NCI-H146 treated with DMSO at 0.1 percent for 48 hours (cell line): ENCODE measurements around the gene RBM33.
"Not testable (repeated sequence)": the region's sequence is repeated elsewhere in the genome, so short reads cannot be mapped to it uniquely, and the experiment has no call there.

Experiments
- DNase-seq: peaks from one replicate; lab custom pipeline; 2025; ENCODE audit not compliant: unreplicated experiment; lab: John Stamatoyannopoulos, UW

The RBM33 gene

DNA sequence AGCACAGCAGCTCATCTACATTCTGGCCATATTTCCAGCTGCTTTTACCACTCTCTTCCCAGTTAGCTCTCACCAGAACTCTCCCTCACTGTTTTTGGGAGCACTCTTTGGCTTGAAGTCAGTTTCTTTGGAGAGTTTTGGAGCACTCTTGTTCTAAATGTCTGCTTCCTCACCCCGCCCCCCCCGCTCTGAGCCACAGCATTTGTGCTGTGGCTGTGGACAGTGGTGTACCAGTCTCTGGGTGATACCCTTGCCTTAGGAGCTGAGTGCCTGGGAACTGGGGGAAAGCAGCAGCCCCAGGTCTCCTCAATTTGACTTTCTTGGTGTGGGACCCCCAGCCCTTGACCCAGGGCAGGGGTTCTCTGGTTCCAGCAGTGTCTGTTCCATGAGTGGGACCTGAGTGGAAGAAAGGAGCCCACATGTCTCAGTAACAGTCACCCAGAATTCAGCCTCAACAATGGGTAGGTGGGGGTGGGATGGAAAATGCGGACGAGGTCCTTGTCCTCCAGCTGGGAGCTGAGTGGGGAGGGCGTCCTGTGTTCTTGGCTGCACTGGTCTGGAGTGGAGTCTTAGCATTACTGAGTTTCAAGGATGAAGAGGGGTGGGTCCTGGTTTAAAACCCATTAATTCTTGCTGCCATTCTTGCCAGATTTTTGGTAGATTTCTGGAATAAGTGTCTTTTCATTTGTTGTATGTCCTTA, 18.0 kb downstream of the RBM33 start:
- no peak for DNase-seq

DNA sequence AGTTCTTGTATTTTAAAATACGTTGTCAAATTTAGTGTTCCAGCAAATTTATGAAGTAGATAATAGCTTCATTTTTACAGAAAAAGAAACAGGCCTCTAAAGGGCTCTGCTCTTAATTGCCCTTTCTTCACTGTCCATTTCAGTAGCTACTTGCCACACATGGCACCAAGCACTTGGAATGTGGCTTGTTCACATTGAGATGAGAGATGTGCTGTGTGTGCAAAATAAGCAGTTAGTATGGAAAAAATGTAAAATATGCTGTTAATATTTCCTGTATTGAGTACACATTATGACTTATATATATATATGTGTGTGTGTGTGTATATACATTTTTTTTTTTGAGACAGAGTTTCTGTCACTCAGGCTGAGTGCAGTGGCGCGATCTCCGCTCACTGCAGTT, 19.5 kb downstream of the RBM33 start:
- DNase-seq = no peak

DNA sequence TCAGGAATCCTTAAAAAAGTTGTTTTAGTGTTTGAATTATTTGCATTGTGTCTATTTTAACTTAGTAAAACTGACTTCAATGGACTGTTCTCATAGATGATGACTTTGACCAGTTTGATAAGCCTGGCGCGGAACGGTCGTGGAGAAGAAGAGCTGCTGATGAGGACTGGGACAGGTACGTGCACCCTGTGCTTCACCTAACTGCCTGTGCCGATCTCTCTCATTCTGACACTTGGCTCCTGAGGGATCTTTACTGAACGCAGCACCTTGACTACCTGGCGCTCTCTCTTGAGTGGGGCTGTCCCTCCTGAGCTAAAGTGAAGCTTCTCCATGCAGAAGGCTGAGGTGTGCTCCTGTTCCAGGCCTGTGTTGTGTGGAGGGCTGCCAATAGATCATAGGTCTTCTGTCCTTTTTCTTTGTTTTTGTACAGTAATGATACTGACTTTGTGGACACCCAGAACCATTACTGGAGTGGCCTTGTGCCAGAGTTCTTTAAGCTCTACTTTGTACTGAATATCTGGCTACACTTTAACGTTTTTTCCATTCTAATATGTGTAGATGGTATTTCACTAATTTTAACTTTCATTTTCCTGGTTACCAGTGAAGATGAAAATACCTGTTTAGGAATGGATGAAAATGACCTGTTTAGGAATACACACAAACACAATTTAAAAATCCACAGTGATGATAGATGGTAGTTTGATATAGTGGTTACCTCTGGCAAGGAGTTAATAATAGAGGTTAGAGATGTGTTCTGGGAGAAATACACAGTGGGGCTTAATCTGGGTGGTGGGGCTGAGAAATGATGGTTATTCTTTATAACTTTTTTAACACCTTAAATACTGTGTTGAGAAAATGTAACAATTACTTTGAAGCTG, 20.9 kb downstream of the RBM33 start:
- DNase-seq = no peak

DNA sequence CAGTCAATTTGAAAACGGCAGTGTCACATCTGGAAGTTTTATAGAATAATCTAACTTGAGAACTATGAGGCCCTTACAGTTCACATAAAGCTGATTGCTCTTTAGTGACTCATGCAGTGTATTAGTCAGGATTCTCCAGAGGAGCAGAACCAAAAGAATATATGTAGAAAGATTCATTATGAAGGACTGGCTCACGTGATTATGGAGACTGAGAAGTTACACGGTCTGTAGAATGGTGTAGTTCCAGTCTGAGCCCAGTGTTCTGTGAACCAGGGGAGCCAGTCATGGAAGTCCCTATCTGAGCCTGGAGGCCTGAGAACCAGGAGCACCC, 21.5 kb downstream of the RBM33 start:
- DNase-seq = no peak

DNA sequence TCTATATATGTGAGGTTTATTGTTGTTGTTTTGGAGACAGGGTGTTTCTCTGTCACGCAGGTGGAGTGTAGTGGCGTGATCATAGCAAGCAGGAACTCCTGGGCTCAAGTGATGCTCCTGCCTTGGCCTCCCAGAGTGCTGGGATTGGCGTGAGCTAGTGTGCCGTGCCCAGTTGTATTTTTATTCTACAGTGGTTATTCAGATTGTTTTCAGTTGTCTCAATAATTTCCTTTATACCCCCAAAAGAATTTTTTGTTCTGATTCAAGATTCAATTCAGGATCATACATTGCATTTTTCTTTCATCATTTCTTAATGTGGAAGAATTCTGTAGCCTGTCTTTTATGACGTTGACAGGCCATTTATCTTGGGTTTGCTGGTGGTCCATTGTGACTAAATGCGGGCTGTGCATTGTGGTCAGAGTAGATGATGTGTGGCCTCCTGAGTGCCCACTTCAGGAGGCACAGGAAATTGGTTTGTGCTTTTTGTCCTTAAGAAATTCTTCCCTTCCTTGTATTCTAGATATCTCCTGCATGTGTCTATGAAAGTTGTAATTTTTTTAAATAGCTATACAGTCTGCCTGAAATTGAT, 22.9 kb downstream of the RBM33 start:
- DNase-seq = no peak

DNA sequence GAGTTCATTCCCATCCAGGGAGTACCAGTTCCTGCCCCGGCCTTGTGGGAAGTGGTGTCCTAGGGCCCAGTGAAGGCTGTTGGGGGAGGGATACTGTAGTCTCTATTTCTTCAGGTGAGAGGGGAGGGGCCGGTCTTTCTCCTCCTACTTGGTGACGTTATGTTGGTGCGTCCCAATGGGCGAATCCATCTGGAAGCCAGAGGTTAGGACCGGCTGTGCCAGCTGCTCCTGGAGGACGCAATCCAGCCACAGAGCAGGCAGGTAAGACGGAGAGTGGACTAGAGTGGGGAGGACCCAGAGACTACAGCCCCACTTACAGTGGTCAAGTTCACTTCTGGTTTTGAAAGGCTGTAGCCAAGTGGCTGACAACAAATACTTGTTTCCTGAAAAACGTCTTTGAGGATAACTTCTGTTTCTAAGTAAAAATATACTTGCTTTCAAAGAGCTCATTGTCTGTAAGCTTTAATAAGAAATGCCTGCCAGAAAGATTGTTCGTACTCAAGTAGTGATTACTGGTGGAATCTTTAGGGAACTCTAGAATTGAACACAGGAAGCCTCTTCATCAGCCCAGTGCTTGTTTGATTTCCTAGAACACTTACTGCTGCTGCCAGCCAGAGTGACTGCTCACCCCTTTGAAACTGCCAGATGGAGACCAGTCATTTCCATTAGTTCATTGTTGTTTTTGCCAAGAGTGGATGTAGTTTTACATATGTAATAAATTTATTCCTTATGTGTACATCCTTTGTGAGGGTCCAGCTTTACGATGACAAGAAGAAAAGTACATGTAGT, 25.4 kb downstream of the RBM33 start:
- DNase-seq = no peak

DNA sequence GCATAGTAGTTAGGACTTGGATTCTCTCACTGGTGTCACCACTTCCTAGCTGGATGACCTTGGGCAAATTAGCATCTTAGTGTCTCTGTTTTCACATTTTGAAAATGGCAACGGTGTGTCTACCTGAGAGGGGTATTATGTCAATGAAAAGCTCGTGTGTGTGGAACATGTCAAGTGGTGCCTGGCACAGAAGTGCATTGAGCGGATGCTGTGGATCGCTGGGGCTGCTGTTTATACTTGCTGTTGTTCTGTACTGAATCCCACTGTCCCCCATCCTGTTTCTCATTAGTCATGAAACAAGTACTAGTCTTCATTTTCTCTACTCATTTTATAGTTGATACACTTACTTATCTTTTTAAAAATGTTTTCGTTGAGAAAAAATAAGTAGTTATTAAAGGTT, 26.1 kb downstream of the RBM33 start:
- DNase-seq = no peak

DNA sequence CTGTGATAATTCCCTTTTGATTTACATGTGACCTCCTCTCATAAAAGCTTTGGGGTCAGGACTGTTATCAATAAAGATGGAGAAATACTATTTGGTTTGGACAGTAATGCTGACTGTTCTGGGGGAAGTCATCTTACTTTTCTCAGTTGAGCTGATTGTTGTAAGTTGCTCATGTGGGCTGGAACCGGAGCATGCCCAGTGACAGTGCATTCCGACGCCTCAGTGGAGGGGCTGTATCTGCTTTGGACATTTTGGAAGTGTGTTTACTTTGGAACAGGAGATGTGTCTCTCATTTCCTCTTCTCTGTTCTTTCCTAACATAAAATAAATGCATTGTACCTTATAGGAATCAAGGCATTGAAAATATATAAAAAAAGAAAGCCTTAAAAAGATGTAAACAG, 30.1 kb downstream of the RBM33 start:
- DNase-seq = no peak

DNA sequence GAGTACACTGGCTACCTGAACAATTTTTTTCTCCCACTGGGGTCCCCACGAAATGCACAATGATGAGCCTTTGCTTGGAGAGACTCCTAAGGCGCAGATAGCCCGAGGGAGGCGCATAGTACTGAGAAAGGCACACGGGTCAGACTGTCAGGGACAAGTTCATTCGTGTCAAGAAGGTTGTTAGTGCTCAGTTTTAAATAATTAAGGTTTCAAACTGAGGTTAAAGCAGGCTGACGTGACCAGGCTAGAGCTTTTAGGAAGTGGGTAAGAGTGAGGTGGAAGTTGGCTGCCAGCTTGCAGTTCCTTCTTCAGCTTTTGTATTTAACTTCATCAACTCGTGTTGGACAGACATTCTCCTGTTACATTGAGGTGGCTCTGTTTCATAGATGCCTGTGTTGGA, 31.6 kb downstream of the RBM33 start:
- DNase-seq = no peak

DNA sequence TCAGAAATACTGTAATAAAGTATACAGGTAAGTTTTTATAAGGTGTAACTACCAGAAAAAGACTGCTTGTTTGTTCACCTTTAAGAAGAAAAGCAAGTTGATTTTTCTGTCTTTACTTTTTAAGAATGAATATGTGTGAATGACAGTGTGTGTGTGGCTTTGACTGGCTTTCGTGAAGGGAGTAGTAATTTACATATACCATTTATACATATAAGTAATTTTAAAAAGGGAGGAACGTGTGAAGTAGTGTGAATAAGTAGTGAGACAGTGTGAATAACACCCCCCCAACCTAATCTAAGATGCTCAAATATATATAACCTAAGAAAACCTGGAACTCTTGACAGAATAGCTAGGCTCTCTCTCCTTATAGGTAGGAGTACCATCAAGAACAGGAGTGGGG, 33.2 kb downstream of the RBM33 start:
- DNase-seq = no peak

DNA sequence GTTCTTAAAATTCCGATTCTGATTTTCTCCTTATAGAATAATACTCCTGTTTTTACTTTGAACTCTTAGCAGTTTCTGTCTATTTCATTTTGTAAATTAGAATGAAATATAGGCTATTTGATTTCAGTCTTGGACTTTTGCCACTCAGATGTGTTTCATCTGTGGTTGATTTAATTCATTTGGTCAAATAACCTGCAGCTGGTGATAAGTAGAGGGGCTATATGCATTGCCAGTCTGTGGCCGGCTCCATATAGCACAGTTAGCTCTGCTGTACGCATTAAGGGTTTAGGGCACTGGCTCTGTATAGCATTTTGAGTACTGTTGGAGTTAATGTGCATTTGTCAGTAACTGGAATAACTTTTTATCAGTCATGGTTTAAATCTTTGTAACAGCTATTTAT, 35.7 kb downstream of the RBM33 start:
- DNase-seq = no peak

DNA sequence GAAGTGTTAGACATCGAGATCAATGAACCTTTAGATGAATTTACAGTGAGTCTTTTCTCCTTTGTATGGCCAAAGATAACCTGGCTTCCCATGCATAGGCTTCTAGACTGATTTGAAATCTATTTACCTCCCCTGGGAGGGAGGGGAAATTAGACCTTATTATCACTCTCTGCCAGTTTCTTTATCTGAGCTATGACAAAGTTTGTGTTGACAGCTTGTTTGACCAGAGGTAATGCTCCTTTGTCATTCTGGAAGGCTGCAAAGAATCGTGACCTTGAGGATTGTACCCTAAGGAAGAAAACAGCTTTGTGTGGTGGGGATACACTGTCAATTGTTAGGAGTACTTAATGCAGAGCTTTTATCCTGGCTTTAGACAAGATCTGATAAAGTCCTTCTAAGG, 36.4 kb downstream of the RBM33 start:
- no peak for DNase-seq

DNA sequence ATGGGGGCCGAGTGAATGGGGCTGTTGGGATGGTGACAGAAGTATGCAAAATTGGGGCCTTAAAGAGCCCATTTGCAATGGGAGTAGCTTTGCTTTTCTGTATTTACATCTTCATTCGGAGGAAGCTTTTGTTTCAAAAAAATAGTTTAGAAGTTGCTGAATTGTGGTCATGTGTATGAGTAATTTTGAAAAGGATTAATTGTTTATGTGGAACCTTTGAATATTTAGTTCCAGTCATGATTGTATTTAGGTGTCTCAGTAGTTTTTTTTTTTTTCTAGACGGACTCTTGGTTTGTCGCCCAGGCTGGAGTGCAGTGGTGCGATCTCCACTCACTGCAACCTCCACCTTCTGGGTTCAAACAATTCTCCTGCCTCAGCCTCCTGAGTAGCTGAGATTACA, 37.2 kb downstream of the RBM33 start:
- DNase-seq = no peak

DNA sequence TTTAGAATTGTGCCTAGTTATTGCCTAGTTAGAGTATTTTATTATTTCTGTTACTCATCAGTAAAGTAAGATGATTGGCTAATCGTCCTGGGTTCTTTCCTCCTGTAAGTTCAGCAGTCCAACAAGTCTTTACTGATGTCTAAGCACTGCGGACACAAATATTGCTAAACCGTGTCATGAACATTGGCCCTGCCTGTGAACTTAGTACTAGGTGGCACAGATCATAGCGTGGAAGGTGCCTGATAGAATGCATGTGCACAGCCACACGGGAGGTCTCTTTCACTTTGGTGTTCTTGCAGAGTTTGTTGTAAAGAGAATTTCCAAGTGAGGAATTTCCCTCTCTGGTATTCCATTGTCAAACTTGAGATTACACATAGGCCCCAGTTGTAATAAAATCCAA, 38.0 kb downstream of the RBM33 start:
- no peak for DNase-seq

DNA sequence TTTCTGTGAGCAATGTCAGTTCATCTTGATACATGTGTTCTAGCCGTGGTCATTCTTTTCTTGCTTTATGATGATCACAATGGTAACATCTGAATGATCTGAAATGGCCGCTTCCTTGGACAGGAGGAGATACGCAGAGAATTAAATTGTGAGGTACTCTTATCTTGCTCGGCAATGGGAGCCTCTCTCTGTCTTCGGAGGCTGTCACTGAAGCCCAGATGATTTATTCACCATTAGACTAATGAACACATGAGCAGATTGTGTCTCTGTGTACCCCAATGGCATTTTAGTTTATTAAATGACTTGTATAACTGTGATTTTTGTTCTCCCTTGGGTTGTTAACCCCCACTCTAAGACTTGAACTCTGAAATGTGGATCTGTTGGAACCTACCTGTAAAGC, 38.6 kb downstream of the RBM33 start:
- no peak for DNase-seq

DNA sequence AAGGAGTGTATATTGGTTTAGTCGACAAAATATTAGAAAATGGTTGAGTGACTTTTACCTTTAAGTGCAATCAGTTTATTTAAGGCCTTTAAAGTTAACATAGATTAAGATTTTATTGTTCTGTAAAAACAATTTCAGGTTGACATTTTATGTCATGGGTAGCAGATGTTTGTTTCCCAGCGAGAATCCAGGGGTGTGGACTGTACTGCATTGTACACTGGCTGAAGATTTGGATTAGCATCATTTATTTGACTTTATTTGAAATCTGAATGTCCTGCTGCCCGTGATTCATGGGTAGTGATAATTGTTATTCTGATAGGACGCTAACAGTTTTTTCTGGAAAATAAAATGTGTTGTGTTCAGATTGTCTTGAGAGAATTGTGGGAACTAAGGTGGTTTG, 39.3 kb downstream of the RBM33 start:
- no peak for DNase-seq

DNA sequence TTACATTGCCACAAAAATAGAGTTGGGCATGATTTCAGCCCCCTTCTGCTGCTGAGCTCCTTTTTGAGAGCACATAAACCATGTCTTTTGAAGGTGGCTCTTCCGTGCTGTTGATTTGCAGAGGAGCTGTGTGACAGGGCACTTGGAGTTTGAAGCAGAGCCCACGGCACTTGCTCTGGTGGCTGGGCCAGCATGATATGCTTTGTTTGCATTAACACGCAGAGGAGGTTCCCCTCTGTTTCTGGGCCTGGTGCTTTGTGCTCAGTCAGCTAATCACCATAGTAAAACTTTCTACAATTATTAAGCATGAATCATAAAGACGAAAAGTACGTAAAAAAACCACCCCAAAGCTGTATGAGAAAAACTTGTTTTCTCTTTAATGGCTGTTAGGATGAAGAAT, 40.1 kb downstream of the RBM33 start:
- no peak for DNase-seq

DNA sequence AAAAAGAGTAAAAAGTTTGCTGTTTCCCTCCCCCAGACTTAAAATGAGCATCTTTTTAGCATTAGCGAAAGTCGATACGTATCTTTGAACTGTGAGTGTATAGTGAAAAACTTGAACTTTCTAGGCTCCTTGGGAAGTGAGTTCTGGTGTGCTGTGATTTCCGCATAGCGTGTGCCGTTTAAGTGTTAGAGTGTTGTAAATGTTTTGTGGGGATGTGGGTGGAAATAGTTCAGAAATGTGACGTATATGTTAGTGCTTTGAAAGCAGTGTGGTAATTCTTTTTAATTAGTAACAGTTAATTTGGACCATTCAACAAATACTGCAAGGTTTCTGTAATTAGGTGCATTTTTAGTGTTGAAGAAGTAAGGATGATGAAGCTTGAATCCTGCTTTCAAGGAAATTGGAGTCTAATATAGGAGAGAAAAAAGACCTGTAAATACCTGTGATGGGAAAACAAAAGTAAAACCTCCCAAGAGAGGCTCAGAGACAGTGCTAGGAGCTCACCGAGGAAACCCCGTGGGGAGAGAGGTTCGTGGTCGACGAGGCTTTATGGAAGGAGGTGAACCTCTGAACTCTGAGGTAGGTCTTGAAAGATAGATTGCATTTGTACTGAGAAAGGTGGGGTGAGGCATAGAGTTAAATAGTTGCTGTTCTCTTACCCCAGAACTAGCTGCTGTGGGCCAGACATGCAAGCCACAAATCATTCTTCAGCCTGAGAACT, 40.8 kb downstream of the RBM33 start:
- no peak for DNase-seq

DNA sequence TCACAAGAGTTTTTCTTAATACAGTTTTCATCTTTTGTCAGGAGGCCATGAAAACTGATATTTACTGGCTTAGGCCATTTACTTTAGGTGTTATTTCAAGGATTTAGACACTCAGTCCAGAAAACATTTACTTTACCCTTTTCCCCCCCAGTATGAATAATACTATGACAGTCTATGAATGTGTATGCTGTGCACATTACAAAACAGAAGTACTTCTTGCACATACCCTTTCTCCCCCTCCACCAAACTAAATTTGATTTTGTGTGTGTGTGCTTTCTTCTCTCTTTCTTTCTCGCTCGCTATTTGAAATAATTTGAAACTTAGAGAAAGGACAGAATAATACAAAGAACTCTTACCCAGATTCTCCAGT, 41.3 kb downstream of the RBM33 start:
- no peak for DNase-seq

DNA sequence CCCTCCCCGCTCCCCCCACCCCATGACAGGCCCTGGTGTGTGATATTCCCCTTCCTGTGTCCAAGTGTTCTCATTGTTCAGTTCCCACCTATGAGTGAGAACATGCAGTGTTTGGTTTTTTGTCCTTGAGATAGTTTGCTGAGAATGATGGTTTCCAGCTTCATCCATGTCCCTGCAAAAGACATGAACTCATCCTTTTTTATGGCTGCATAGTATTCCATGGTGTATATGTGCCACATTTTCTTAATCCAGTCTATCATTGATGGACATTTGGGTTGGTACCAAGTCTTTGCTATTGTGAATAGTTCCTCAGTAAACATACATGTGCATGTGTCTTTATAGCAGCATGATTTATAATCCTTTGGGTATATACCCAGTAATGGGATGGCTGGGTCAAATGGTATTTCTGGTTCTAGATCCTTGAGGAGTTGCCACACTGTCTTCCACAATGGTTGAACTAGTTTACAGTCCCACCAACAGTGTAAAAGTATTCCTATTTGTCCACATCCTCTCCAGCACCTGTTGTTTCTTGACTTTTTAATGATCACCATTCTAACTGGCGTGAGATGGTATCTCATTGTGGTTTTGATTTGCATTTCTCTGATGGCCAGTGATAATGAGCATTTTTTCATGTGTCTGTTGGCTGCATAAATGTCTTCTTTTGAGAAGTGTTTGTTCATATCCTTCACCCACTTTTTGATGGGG, 42.3 kb downstream of the RBM33 start:
- not testable (repeated sequence) for DNase-seq
